A172 (cell line): ENCODE data around the gene PODXL. TPM values are rescaled to one million over a fixed set of nuclear protein-coding genes. Genes with fewer than 3 reads are reported as not detected.
A peak's percentile ranks its signal among the peaks of the same experiment; 100 is the strongest.
"Not testable (repeated sequence)": the region's sequence is repeated elsewhere in the genome, so short reads cannot be mapped to it uniquely, and the experiment has no call there.

Source experiments
- DNase-seq: peaks from one replicate; pipeline ENCODE4 v3.0.0-alpha.2; 2015; ENCODE audit warnings: low spot score
- total RNA-seq: library from RNA; depleted of rRNA; stranded (reverse); fragments of >200 nt; shearing (Covaris generic); gene quantifications from 2 replicates; pipeline ENCODE4 v1.2.3, GENCODE V29; 2014

The PODXL gene
- total RNA-seq, 1 experiment from 2014 or later = 531 TPM

DNA sequence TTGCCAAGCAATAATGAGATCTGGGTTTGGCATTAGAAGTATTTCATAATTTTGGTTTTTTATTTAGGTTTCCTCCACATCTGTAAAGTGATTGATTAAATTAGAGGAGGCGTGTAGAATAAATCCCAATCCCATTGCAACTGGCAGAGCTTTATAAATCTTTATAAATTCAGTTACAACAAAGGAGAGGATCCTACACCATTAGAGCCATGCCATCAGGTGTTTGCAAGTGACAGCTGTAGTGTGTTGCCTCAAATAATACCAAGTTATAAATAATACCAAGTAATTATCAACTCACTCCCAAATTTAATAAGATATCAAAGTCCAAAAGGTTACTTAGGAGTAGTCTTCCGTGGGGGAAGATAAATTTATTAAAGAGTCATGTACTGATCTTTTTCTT is 62.2 kb downstream of the PODXL start:
- DNase-seq = no peak

DNA sequence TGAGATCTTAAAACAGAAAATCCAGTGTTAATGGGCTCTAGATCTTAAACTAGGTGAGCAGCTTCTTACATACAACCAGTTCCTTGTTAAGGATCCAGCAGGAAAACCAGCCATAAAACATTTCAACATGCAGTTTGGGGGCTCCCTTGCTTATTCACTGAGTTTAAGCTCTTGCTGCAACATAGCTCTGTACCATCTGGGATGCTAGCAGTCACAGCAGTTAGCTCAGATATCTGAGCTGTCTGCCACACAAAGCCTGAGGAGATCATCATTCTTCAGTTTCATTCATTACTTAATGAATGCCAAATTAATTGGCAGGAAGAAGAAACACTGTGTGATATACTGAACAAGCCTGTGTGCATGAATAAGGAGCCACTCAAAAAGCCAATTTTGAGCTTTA is 62.8 kb downstream of the PODXL start:
- DNase-seq = no peak

DNA sequence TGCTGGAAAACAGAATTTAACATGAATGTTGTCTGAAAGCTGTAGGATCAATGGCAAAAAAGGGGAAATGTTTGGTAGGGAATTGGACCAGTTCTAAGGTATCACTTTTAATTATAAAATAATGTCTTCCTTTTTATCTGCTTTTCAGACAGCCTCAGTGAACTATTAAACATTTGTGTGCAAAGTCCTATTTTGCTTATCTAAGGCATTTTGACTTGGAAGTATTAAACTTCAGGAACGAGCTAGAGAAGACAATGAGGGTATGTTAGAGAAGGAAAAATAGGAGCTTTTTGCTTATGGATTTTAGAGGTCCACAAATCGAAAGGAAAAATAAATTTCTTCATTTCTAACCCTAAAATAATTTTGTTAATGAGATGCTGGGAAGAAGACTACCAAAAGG is 63.3 kb downstream of the PODXL start:
- no peak for DNase-seq

DNA sequence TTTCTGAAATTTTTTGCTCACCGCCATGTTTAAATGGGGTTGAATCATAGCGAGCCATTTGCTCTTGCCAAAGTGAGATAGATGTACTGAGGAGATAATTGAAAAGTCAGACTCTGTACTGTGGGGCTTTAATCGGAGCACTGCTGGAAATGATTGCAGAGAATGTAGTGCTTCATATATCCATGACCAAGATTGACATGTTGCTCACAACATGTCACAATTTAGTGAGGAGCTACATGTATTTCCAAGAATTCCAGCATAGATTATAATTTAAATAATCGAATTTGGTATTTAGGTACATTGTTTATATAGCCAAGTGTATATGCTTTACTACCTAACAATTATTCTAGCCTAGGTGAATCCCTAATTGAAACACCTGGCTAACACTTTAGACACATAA is 66.5 kb downstream of the PODXL start:
- no peak for DNase-seq

DNA sequence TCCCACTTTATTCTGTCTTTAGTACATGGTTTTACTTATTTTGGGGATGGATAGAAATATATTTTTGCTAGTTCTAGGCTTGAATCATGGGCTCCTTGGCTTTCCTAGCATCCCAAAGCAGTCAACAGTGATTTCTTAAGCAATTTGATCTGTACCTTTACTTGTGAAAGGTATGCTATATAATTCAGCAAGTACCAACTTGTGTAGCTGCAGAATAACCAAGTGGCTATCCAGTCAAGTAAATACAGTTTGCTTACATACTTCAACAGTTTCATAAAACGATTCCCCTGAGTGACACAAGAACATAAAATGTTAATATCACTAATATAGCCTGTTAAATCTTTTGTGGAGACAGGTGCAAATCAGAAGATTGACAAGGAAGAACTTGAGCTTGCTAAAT is 67.2 kb downstream of the PODXL start:
- no peak for DNase-seq

DNA sequence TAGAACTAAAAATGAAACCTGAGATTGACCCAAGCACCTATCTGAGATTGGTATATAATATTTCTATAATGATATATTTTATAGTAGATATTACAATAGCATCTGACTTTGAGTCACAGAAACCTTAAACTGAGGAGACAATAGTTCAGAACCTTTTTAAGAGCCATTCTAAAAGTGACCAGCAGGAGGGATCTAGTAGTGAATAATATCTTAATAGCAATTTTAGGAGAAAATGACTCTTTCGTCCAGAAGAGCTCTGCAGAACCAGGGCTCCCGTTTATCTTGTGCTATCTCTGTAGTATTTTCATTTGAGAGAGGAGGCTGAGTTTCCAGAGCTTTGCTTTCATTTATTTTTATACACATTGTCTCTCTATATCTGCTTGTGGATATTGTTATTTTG is 68.1 kb downstream of the PODXL start:
- peak; percentile 36 for DNase-seq

DNA sequence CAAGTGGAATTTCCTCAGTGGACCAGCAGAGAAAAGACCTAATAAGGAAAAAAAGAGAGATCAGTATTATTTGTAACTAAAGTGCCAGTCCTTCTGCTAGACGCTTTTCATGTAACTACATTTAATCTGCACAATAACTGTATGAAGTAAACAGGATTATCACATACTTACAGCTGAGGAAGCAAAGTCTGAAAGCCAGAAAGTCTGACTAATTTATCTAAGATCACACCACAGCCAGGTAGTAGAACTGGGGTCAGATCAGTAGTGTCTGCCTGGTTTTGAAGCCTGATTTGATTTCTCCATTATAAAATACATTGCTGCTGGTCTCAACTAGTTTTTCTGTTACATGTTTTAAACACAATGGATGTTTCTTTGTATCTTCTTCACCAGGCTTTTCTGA is 69.2 kb downstream of the PODXL start:
- DNase-seq = no peak

DNA sequence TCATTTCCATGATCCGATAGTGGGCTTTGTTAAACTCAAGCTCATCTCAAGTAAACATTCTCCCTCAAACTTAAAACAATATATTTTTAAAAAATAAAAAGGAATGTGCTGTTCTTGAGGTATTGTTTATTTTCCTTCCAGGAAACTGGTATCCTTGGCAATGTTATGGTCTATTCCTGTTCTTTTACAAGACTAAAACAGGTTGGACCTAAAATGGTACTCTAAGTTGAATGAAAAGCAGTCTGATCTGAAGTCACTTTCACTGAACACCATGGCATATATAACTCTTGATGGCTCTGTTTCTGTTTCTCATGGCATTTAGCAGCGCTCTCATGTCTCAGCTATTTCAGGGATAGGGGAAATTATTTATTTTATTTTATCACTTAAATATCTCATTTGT is 70.1 kb downstream of the PODXL start:
- DNase-seq = no peak

DNA sequence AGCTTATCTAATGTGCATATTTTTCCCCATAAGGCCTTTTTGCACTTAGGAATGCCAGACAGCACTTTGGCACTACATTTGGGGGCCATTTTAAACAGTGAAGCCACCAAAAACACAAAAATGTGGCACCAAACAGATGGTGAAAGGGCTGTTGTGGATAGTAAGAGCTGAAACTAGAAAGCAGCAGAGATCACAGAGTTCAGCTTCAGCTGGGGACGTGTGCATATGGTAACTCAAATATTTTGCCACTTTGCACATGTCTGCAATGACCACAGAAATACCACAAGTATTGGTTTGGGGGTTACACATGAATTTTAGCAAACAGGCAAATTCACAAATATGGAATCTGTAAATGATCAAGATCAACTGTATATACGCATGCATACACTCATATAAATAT is 72.8 kb downstream of the PODXL start:
- DNase-seq = no peak

DNA sequence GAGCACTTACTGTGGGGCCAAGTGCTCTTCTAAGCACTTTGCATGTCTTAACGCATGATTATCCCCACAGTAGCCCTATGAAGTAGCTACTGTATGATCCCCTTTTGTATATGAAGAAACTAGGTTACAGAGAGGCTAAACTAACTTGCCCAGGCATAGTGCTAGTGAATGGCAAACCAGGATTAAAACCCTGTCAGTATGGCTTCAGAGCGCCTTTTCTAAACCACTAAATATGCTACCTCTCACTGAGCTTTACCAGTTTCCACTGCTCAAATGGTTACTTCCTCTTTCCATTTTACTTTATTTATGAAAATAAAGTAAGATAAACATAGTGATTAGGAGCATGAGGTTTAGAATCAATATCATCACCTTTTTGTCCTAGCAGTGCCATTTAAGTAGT is 73.6 kb downstream of the PODXL start:
- no peak for DNase-seq

DNA sequence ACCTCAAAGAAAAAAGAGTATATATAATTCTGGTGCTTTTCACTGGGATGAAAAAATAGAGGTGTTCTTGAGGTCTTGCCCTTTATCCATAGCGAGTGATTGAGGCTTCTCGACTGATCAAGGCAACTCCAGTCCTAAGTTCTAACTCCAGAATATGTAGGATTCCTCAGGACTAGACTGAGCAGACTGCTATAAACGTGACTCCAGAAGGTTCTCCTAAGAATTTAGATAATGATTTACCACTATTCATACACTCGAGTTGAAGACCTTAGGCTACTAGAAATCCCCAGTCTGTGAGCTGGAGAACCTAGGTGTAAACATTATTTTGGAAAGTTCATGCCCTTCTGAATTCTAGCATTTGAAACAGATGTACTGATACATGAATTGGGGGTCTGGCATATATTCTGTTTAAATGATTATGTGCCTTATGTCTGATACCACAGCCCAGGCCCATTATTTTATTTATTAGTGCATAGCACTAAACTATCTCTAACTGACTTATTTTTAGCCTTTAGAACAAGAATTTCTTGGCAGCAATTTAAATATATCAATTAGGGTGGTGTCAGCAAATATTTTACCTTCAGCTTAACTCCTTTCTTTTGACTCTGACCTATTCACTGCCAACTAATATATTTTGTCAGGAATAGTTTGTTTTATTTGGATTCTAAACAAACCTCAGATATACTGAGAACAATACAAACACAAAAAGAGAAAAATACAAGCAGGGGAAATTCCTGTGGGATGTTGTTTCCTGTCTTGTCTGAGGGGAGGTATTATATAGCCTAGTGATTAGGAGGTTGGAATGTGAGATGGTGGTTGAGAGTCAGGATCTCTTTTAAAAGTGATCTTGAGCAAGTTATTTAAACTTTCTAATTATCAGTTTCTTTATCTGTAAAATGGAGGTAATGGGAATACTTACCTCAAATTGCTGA is 75.8 kb downstream of the PODXL start:
- DNase-seq = peak; percentile 78

DNA sequence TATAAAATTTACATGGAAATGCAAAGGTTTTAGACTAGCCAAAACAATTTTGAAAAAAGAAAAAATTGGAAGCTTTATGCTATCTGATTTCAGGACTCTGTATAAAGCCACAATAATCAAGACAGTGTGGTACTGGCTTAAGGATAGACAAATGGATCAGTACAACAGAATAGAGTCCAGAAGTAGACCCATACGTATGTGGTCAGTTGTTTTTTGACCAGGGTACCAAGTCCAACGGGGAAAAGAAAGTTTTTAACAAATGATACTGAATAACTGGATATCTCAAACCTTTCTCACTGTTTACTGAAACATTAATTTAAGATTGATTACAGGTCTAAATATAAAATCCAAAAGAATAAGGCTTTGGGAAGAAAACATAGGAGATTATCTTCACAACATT is 79.7 kb downstream of the PODXL start:
- no peak for DNase-seq

DNA sequence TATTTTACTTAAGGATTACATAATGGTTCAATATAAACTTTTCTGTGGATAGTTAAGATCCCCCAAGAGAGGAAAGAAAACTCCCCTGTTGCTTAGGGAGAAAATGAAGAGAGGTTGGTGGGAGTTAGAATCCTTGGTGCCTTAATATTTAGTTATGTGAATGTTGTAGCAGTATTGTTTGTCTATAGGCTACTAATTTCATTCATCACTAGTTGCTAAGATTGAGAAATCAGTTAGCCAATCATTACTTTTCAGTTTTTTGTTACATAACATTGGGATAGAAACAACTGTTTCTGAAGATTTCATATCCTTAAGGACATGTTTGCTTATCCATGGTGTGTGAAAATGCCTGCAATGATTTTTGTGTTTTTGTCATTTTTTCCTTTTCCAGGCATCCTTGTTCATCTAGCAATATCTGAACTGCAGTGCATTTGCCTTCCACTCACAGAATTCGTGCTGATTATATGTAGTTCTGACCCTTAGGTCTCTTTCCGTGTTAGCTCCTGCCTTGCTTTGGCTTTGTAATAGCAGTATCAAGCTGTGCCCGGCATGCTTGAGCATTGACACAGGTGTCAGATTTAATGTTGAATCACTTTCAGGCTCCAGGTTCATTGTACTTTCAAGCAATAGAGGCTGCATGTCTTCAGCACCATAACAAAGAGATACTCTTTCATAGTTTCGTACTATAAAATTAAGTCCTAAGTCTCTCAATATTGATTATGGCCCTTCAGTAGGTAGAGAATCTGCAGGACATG is 85.0 kb downstream of the PODXL start:
- DNase-seq = no peak

DNA sequence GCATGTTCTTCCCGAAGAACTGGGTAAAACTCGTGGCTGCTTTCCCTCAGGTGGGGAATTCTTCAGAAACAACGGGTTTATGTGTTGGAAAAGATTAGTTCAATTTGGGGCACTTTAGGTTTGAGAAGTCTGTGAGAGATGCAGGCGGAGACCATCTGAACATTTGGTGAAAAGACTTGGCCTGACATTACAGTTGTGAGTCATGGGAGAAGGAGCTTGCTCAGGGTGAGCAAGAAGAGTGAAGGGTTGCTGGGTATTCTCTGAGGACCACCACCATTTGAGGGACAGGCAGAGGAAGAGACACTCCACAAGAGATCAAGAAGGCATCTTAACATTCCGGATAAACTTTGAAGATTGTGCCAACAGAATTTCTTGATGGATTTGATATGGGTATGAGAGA is 88.6 kb downstream of the PODXL start:
- no peak for DNase-seq

DNA sequence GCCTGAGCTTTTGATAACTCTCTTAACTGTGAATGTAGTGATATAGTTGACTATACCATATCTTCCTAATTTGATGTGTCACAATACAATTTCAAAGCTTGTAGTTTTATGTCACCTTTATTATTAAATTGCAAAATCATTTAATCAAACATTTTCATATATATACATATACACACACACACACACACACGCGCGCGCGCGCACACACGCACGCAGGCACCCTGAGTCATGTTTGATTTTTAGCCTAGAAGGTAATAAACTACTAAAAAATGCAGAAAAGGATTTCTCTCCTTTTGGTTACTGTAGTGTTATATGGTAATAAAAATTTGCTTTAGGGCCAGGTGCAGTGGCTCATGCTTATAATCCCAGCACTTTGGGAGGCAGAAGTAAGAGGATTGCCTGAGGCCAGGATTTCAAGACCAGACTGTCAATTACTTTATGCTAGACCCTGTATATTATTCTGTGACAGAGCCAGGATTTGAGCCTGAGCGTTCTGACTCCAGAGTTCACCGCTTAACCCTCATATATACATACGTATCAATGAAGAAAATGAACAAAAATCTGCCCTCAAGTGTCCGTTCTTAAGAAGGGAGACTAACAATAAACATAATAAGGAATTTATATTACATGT is 89.6 kb downstream of the PODXL start:
- DNase-seq = no peak

DNA sequence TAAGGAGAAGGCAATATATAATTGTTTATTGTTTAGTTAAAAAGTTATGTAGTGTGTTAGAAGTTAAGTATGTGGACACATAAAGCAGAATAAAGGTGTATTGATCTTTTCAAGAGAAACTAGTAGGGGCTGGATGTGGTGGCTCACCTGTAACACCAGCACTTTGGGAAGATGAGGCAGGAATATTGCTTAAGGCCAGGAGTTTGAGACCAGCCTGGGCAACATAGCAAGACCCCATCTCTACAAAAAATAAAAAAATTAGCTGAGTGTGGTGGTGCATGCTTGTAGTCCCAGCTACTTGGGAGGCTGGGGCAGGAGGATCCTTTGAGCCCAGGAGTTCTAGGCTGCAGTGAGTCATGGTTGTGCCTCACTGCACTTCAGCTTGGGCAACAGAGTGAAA is 93.7 kb downstream of the PODXL start:
- DNase-seq = not testable (repeated sequence)

DNA sequence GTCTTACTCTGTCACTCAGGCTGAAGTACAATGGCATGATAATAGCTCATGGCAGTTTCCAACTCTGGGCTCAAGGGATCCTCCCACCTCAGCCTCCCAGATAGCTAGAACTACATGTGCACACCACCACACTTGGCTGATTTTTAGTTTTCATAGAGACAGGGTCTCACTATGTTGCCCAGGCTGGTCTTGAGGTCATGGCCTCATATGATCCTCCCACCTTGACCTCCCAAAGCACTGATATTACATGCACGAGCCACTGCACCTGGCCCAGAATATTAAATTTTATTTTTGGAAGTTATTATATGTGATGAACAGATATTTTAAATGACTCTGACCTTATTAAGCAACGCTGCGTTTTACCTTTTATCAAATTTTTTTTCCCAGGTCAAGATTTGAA is 94.4 kb downstream of the PODXL start:
- no peak for DNase-seq

DNA sequence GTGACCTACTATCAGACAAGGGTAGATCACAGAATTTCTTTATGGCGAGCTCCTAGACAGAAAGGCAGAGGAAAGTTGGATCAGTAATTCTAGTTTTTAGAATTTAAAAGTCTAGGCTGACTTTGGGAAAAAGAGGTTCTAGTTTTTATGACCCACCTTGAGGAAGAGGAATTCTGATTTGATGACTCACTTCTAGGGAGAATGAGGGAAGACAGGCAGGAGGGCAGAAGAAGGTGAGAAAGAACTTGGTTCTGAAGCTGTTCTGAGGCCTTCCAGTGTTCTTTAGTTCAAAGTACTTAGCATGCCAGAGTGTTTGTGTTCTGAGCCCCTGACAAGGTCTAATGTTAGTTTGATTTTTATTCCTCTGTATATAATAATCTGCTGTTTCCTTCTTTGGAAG is 97.2 kb downstream of the PODXL start:
- peak; percentile 3 for DNase-seq

DNA sequence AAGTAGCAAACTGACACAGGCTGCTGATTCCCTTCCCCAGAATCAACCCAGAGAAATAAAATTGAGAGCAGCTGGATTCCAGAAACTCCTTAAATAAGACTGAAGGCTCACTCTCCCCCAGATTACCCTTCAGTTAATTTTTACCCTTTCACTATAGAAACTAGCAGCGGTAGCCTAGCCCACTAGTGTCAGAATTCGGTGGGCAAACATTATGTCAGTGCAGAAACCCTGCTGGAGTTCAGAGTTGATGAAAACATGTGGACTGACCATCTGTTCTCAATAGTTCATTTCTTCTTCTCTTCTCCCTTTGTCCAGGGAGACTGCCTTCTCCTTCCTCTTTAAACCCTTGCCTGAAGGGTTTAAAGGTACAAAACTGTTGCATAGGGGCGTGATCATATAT is 100.1 kb downstream of the PODXL start:
- no peak for DNase-seq

DNA sequence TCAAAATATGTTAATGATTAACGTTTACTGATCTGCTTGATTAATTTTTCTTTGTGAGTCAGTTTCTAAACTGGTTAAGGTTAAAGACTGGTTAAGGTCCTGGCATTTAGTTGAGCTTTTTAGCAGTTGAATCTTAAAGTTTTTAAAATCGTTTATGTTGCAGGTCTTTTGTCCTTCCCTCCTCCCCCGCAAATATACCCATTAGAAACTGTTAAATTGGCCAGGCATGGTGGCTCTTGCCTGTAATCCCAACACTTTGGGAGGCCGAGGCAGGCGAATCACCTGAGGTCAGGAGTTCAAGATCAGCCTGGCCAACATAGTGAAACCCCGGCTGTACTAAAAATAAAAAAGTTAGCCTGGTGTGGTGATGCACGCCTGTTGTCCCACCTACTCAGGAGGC is 100.9 kb downstream of the PODXL start:
- DNase-seq = no peak

DNA sequence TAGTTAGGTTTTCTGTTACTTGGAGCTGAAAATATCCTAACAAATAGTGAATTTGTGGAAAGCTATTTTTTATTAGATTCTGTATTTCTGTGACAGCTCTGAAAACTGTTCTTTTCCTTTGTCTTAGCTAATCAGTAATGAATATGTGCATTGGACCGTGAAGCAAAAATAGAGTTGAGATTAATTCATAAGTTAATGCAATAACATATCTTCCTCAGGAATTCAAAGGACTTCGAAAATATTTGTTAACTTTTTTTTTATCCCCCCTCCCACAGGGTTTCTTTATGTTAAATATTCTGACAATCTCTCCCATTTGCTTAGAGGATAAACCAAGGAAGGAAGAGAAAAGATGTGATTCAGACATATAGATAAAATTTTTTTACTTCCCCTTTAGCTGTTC is 101.4 kb downstream of the PODXL start:
- no peak for DNase-seq

DNA sequence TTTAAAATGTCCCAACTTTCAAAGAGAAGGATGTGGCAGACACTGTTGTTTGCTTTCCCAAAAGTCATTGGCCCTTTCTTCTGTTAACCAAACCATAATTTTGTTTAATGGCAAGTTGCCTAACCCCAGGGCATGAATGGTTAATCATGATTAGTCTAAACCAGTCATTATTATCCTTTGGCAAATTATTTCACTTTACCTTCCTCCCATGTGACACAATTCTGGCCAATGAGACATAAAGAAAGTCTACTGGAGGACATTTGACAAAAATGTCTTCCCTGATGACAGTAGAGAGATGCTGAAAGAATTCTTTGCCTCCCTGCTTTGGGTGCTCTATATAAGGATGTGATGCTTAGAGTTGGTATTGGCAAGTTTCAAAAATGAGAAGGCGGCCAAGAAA is 101.9 kb downstream of the PODXL start:
- no peak for DNase-seq
